ENCODE data around the gene RUNDC1.

- TF ChIP-seq CTCF (IDR thresholded peaks at IDR 0.05) (no peak), ZFX (IDR thresholded peaks at IDR 0.05; ENCODE audit: borderline replicate concordance) (no peak)
These were observed 9.6 kb downstream of the RUNDC1 start for GRCh38 chr17:42989726-42990652.

Data from 22Rv1 (cell line).